Gastroesophageal sphincter (tissue), 4 donors: ENCODE results near the gene WWP2. TPM values are rescaled to one million over a fixed set of nuclear protein-coding genes. Genes with fewer than 3 reads are reported as not detected.

Experiments
- ATAC-seq: fragments of 150-250 bp; one replicate; pipeline ENCODE4 v1.9.1; 2016; ENCODE audit warnings: mild to moderate bottlenecking, moderate library complexity
- H3K27ac ChIP-seq, 4 donors: fragments of 200-600 bp; sonication (generic) in 3 of 4; 1 replicate in 3 of 4; 2 replicates in 1 of 4; pipeline ENCODE4 v1.5.1; 2016 to 2019
- H3K27me3 ChIP-seq: fragments of 200-600 bp; sonication (generic); one replicate; pipeline ENCODE4 v1.5.1; 2019
- H3K36me3 ChIP-seq, 2 donors: fragments of 200-600 bp; sonication (generic); one replicate each; pipeline ENCODE4 v1.5.1; 2019; ENCODE audit warnings: control low read depth in 1 of 2
- H3K4me1 ChIP-seq, 3 donors: fragments of 200-600 bp; sonication (generic); 1 replicate in 2 of 3; 2 replicates in 1 of 3; pipeline ENCODE4 v1.5.1; 2016 to 2019; ENCODE audit warnings: control low read depth in 2 of 3
- H3K4me3 ChIP-seq, 2 donors: fragments of 200-600 bp; sonication (generic); one replicate each; pipeline ENCODE4 v1.5.1; 2019; ENCODE audit warnings: mild to moderate bottlenecking in 1 of 2, moderate library complexity in 1 of 2
- H3K9me3 ChIP-seq, 3 donors: fragments of 200-600 bp; sonication (generic); one replicate each; pipeline ENCODE4 v1.5.1; 2017 to 2019; ENCODE audit warnings: control low read depth in 2 of 3
- EP300 ChIP-seq: sonication (generic); formaldehyde crosslinking; IDR thresholded peaks from one replicate; pipeline ENCODE4 v1.6.1; 2017; ENCODE audit warnings: antibody characterized with exemption, mild to moderate bottlenecking
- POLR2A ChIP-seq, 2 donors: fragments of 450-650 bp; IDR thresholded peaks; one replicate each; pipeline ENCODE4 v1.6.1; 2017; ENCODE audit warnings: antibody characterized with exemption in 2 of 2, mild to moderate bottlenecking in 2 of 2, moderate library complexity in 1 of 2
- POLR2AphosphoS5 ChIP-seq: sonication (generic); formaldehyde crosslinking; IDR thresholded peaks from one replicate; pipeline ENCODE4 v1.6.1; 2017; ENCODE audit warnings: antibody characterized with exemption
- whole genome bisulfite sequencing, 2 donors: methylation state at CpG; one replicate each; pipeline ENCODE4 v1.1.5; 2018; ENCODE audit warnings: low coverage in 1 of 2; 5-methylcytosine and 5-hydroxymethylcytosine counted together
- total RNA-seq, 4 donors: library from RNA; depleted of rRNA; stranded (reverse); fragments of >200 nt; gene quantifications; one replicate each; pipeline ENCODE4 v1.1.0, GENCODE V29; 2016
- TF ChIP-seq, protein P1 (sequence below), 4 experiments: fragments of 200-600 bp in 2 of 4; fragments of 450-650 bp in 2 of 4; sonication (generic) in 1 of 4; IDR thresholded peaks; one replicate each; pipeline ENCODE4 v1.5.1; 2017 to 2019; ENCODE audit warnings: antibody characterized with exemption in 4 of 4, mild to moderate bottlenecking in 2 of 4, moderate library complexity in 2 of 4

The WWP2 gene
- total RNA-seq, 4 donors from 2014 or later: 23.4 to 31.9 (median 28.8) TPM

DNA sequence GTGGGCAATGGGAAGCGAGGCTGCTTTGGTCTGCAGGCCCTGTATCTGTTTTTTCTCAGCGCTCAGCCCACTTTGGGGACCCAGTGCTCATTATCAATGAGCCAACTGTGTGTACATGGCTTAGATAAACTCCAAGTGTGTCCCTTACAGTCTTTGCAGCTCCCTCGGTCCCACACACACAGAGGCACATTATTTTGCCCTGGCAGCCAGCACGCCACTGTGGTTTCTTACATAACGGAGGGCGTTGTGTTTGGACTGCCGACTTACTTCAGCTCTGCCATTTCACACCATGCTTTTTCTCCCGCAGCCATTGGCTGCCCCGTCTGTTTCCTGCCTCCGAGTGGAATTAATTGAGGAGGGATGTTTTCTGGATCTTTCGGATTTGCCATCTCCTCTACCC lies 132.5 kb downstream of the WWP2 start:
- Histone ChIP-seq H3K27ac (no peak overlapping the region), H3K9me3 (no peaks in the 10 kb centered on the region)

DNA sequence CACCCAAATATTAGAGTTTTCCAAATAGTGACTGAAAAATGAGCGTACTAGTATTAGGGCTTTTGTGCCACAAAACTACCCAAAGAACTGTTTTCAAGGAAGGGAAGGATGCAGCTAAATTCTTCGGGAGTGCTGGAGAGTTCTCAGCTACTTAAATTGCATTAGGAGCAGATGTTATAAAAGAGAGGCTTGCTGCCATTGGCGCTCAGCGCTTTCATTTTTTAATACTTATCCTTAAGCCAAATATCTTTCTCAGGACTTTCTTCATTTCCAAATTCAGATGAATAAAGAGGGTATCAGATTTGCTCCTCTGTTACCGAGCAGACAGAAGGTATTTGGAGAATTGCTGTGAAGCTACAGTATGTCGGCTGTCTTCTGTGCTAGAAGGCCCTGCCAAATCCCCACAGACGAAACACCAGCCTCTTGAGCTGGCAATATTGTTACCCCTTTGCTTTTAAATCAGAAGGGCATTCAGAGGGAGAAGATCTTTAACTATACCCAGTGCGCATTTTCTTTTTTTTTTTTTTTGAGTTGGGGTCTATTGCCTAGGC lies 141.8 kb downstream of the WWP2 start:
- WGBS, 2 donors: 71 to 72% methylated on average over 6 to 8 of the region's 8 CpGs
- Histone ChIP-seq H3K27ac (no peak overlapping the region), H3K4me3 (no peak overlapping the region), H3K27me3 (no peaks in the 10 kb centered on the region), H3K4me1 (peaks cover 0 to 8% (median 0%) of the 10 kb centered on the region in 3 donors), H3K36me3 (peaks cover 0 to 8% of the 10 kb centered on the region in 2 donors), H3K9me3 (no peaks in the 10 kb centered on the region)
- ATAC-seq: no peak
- TF ChIP-seq EP300: no peak
- TF ChIP-seq POLR2AphosphoS5: no peak
- TF ChIP-seq, protein P1, sequence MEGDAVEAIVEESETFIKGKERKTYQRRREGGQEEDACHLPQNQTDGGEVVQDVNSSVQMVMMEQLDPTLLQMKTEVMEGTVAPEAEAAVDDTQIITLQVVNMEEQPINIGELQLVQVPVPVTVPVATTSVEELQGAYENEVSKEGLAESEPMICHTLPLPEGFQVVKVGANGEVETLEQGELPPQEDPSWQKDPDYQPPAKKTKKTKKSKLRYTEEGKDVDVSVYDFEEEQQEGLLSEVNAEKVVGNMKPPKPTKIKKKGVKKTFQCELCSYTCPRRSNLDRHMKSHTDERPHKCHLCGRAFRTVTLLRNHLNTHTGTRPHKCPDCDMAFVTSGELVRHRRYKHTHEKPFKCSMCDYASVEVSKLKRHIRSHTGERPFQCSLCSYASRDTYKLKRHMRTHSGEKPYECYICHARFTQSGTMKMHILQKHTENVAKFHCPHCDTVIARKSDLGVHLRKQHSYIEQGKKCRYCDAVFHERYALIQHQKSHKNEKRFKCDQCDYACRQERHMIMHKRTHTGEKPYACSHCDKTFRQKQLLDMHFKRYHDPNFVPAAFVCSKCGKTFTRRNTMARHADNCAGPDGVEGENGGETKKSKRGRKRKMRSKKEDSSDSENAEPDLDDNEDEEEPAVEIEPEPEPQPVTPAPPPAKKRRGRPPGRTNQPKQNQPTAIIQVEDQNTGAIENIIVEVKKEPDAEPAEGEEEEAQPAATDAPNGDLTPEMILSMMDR (IDR thresholded peaks at IDR 0.05): no peak
- no peak for TF ChIP-seq POLR2A (IDR thresholded peaks at IDR 0.05)

More for the DNA sequence above, 132.5 kb downstream of the WWP2 start:
- Histone ChIP-seq H3K36me3 (peaks cover 0 to 26% of the 10 kb centered on the region in 2 donors), H3K27me3 (no peaks in the 10 kb centered on the region), H3K4me1 (peaks cover 0 to 23% (median 0%) of the 10 kb centered on the region in 3 donors), H3K4me3 (no peak overlapping the region)
- WGBS, 2 donors: 88 to 100% methylated on average over 1 to 11 of the region's 11 CpGs
- no peak for ATAC-seq
- TF ChIP-seq EP300: no peak
- TF ChIP-seq POLR2A (IDR thresholded peaks at IDR 0.05): no peak
- TF ChIP-seq, protein P1 (IDR thresholded peaks at IDR 0.05): no peak
- TF ChIP-seq POLR2AphosphoS5: no peak

DNA sequence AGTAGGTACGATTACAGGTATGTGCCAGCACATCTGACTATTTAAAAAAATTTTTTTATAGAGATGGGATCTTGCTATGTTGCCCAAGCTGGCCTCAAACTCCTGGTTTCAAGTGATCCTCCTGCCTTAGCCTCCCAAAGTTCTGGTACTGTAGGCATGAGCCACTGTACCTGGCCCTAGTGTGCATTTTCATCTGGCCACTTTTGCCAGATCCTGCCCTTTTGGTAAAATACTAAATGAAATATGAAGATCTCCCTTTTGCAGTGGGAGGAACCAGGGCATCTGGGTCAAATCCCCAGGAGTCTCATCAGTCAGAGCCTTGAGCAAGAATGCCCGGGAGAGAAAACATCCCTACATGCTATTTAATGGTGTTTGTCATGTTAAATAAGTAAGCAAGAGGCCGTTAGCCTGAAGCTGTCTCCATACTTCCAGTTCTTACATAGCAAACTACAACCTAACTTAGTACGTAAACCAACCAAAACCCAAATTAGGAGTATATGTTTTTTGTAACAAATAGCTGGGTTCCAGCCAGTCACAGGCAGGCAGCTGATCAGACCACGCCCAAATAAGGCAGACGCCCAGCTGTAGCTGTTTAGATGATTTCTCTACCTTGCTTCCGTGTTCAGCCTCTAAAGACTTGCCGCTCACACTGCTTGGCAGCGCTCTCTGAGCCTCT lies 142.5 kb downstream of the WWP2 start:
- TF ChIP-seq, protein P1 (IDR thresholded peaks at IDR 0.05): no peak
- no peak for TF ChIP-seq EP300
- no peak for TF ChIP-seq POLR2AphosphoS5
- no peak for TF ChIP-seq POLR2A (IDR thresholded peaks at IDR 0.05)
- Histone ChIP-seq H3K36me3 (peaks cover 0 to 14% of the 10 kb centered on the region in 2 donors), H3K27me3 (no peaks in the 10 kb centered on the region), H3K4me1 (peaks cover 0 to 8% (median 0%) of the 10 kb centered on the region in 3 donors), H3K9me3 (no peaks in the 10 kb centered on the region), H3K27ac (no peak overlapping the region), H3K4me3 (no peak overlapping the region)
- no peak for ATAC-seq
- 78 to 82% methylated on average over 8 to 9 of the region's 9 CpGs for WGBS, 2 donors

DNA sequence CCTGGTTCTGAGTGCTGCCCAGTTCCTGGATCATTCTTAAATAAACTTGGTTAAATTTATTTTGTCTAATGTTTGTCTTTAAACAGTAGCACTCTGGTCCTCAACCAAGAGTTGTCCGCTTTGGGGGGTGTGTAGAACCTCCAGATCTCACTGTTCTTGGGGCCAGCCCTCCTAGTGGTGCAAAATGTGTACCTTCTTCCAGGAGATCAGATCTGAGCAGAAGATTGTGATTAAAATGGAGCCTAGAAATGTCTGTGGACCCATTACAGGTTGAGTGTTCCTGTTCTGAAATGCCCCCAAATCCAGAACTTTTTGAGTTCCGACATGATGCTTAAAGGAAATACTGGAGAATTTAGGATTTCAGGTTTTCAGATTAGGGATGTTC lies 143.0 kb downstream of the WWP2 start:
- 63 to 83% methylated on average over 1 to 2 of the region's 2 CpGs for WGBS, 2 donors
- Histone ChIP-seq H3K9me3 (no peaks in the 10 kb centered on the region), H3K36me3 (peaks cover 0 to 19% of the 10 kb centered on the region in 2 donors), H3K4me1 (peaks cover 0 to 8% (median 0%) of the 10 kb centered on the region in 3 donors), H3K27ac (no peak overlapping the region), H3K27me3 (no peaks in the 10 kb centered on the region), H3K4me3 (no peak overlapping the region)
- TF ChIP-seq POLR2A (IDR thresholded peaks at IDR 0.05): no peak
- no peak for TF ChIP-seq POLR2AphosphoS5
- ATAC-seq: no peak

DNA sequence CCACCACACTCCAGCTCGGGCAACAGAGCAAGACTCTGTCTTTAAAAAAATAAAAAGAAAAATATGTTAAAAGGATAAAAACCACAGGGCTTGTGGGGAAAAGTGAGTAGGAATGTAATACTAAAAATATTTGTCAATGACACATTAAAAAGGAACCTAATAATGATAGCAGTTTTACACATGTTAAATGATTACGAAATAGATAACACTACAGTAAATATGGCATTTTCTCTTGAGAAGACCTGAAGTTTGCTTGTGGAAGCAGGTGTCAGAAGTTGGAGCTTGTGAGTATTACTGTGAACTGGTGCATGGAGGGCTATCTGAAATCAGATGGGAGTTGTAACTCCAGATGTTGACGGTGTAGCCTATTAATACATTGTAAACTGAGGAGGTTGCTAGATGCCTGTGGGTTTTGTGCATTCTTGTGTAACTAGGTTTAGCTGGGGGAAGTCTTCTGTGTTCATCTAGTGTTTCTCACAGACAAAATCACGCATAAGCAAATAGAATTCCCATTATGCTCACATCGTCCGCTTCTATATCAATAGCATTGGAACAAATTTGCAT lies 144.8 kb downstream of the WWP2 start:
- H3K9me3 ChIP-seq: no peaks in the 10 kb centered on the region
- TF ChIP-seq EP300: no peak
- TF ChIP-seq, protein P1 (IDR thresholded peaks at IDR 0.05): no peak
- TF ChIP-seq POLR2AphosphoS5: no peak
- TF ChIP-seq POLR2A (IDR thresholded peaks at IDR 0.05): no peak
- peaks cover 0 to 36% of the 10 kb centered on the region in 2 donors for H3K36me3 ChIP-seq
- no peak overlapping the region for H3K4me3 ChIP-seq
- no peaks in the 10 kb centered on the region for H3K27me3 ChIP-seq
- WGBS, 2 donors: 93 to 95% methylated on average over 6 of the region's 6 CpGs
- no peak for ATAC-seq
- H3K4me1 ChIP-seq: peaks cover 0 to 8% (median 0%) of the 10 kb centered on the region in 3 donors
- H3K27ac ChIP-seq: no peak overlapping the region
